Kidney (tissue), 14 donors: Measurements from ENCODE around the gene TOR1A. TPM values are rescaled to one million over a fixed set of nuclear protein-coding genes. Genes with fewer than 3 reads are reported as not detected.

Experiments used
- DNase-seq, 5 donors: peaks; one replicate each; pipeline ENCODE4 v3.0.0-alpha.2; 2013 to 2020
- FAIRE-seq: peaks from 2 replicates; lab custom pipeline; 2012; peaks lifted over from hg19 to GRCh38; lab: Jason Lieb, UNC
- H3K27ac ChIP-seq, 2 donors: one replicate each; pipeline ENCODE4 v1.7.0; 2013; ENCODE audit warnings: low read depth in 2 of 2, low read length in 2 of 2, inconsistent platforms in 1 of 2
- H3K27me3 ChIP-seq: one replicate; pipeline ENCODE4 v1.7.1; 2013; ENCODE audit warnings: low read length, inconsistent platforms; ENCODE audit not compliant: control insufficient read depth, insufficient read depth
- H3K36me3 ChIP-seq, 3 donors: one replicate each; pipeline versions ENCODE4 v1.7.0 to v1.7.1; 2013; ENCODE audit warnings: low read length in 3 of 3, control low read depth in 1 of 3, inconsistent platforms in 1 of 3; ENCODE audit not compliant: insufficient read depth in 3 of 3, control insufficient read depth in 2 of 3
- H3K4me1 ChIP-seq, 3 donors: one replicate each; pipeline versions ENCODE4 v1.7.0 to v1.7.1; 2013; ENCODE audit warnings: low read length in 3 of 3, inconsistent platforms in 1 of 3, low read depth in 1 of 3; ENCODE audit not compliant: control insufficient read depth in 2 of 3, insufficient read depth in 2 of 3
- H3K4me3 ChIP-seq, 3 donors: one replicate each; pipeline versions ENCODE4 v1.7.0 to v1.8.1; 2013; ENCODE audit warnings: low read length in 3 of 3, control low read depth in 1 of 3, inconsistent platforms in 1 of 3
- H3K9ac ChIP-seq, 3 donors: one replicate each; pipeline versions ENCODE4 v1.7.0 to v1.7.1; 2013; ENCODE audit warnings: low read length in 3 of 3, control low read depth in 1 of 3, inconsistent platforms in 1 of 3
- H3K9me3 ChIP-seq, 3 donors: one replicate each; pipeline versions ENCODE4 v1.7.0 to v1.7.1; 2013; ENCODE audit warnings: low read length in 3 of 3, control low read depth in 1 of 3, inconsistent platforms in 1 of 3; ENCODE audit not compliant: control insufficient read depth in 2 of 3, insufficient read depth in 1 of 3
- intact Hi-C: fragments of 100-400 bp; cut with DNase I; formaldehyde crosslinking; loops from one replicate; pipeline ENCODE4 v1.11.1; 2022
- polyA plus RNA-seq: library from polyadenylated mRNA; stranded (reverse); fragments of 350-450 nt; fragmentation: Illumina TruSeq; extraction: RNeasy Lipid Tissue Mini Kit (QIAGEN cat#74804); gene quantifications from one replicate; pipeline ENCODE4 v1.2.3, GENCODE V29; 2014; ENCODE audit warnings: low read depth, low replicate concordance; ENCODE audit not compliant: insufficient read depth
- total RNA-seq: library from RNA; stranded (reverse); fragmentation: NEBNext Ultra II Directional; extraction: Animal tissue kit (Norgen Biotek cat#: 25700); gene quantifications from one replicate; pipeline ENCODE4 v1.2.1, GENCODE V29; 2021
- TF ChIP-seq, protein P1 (sequence below): IDR thresholded peaks from 3 replicates; pipeline ENCODE4 v1.5.1; 2012; ENCODE audit warnings: mild to moderate bottlenecking, moderate library complexity, borderline replicate concordance; ENCODE audit not compliant: insufficient read depth; ENCODE audit errors: extremely low read depth
- donor health status: control.
- donor health status: control.
- donor health status: control.
- donor health status: control.
- donor health status: control.
- donor health status: DM: yes; HTN: yes; CAD: no.
- donor health status: Normal renal cell carcinoma (clear cell type).

Gene TOR1A
- total and polyA plus RNA-seq, 2 donors from 2014 or later: 24.6 to 29.2 TPM

DNA sequence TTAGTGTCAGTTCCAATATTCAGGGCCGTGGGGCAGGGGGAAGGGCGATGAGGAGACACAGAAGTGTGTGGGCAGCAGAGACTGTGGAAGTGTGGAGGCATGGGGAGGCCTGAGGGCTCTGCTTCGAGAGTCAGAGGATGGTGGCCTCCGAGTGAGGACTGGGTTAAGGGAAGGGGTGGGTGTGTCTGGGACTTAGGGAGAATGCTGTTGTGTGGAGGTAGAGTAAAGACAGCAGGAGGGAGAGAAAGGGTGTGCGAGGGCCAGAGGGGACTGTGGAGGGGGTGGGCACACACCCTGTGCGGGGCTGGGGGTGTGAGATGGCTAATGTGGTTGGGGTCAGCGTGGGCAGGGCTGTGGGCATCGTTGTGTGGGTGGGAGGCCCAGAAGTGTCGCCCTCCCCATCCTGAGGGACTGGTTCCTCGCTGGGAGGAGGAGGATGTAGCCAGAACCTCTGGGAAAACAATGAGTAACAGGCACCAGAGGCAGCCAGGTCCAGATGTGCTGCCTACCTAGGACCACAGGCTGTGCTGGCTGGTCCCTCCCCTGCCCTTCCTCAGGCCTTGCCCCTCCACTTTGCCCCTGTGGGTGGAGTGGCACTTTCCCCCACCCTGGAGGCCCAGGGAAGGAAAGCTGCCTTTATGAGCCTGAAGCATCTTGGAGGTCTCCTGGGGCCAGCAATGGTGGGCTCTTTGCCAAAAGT is 15.5 kb upstream of the TOR1A start:
- TF ChIP-seq, protein P1, sequence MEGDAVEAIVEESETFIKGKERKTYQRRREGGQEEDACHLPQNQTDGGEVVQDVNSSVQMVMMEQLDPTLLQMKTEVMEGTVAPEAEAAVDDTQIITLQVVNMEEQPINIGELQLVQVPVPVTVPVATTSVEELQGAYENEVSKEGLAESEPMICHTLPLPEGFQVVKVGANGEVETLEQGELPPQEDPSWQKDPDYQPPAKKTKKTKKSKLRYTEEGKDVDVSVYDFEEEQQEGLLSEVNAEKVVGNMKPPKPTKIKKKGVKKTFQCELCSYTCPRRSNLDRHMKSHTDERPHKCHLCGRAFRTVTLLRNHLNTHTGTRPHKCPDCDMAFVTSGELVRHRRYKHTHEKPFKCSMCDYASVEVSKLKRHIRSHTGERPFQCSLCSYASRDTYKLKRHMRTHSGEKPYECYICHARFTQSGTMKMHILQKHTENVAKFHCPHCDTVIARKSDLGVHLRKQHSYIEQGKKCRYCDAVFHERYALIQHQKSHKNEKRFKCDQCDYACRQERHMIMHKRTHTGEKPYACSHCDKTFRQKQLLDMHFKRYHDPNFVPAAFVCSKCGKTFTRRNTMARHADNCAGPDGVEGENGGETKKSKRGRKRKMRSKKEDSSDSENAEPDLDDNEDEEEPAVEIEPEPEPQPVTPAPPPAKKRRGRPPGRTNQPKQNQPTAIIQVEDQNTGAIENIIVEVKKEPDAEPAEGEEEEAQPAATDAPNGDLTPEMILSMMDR: no peak
- no peak overlapping the region for H3K4me3 ChIP-seq
- no peaks in the 10 kb centered on the region for H3K27me3 ChIP-seq
- FAIRE-seq (no peak), DNase-seq (no peak)
- H3K9me3 ChIP-seq: no peaks in the 10 kb centered on the region
- intact Hi-C loops: no loop called here
- peaks cover 0 to 4% (median 3%) of the 10 kb centered on the region in 3 donors for H3K4me1 ChIP-seq
- no peak overlapping the region for H3K27ac ChIP-seq
- H3K9ac ChIP-seq: no peak overlapping the region
- no peaks in the 10 kb centered on the region for H3K36me3 ChIP-seq

DNA sequence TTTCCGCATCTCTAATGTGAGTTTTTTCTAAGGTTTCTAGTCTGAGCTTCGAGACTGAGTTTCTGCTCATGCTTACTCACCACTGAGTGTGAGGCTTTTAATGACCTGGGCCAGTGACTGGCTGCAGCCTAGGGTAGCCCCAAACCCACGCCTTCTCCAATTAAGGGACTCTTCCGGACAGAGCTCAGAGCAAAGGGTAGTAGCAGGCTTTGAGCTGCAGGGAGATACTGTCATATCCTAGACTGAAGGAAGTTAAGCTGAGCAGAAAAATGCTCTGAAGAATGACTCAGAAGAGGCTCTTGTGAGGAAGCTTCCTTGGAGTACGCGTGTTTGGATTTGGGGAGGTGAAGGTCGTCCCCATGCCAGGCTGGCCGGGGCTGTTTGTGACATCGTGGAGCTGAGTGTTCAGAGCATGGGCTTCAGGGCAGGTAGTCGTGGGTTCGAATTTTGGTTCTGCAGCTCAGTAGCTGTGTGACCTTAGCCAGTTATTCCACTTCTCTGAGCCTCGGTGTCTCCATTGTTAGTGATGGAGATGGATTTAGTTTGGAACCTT is 14.8 kb upstream of the TOR1A start:
- Histone ChIP-seq H3K27ac (no peak overlapping the region), H3K36me3 (no peaks in the 10 kb centered on the region), H3K9ac (no peak overlapping the region), H3K27me3 (no peaks in the 10 kb centered on the region), H3K4me1 (peaks cover 0 to 8% (median 4%) of the 10 kb centered on the region in 3 donors), H3K9me3 (no peaks in the 10 kb centered on the region), H3K4me3 (no peak overlapping the region)
- intact Hi-C loops: no loop called here
- FAIRE-seq: no peak
- DNase-seq: no peak
- TF ChIP-seq, protein P1: no peak

DNA sequence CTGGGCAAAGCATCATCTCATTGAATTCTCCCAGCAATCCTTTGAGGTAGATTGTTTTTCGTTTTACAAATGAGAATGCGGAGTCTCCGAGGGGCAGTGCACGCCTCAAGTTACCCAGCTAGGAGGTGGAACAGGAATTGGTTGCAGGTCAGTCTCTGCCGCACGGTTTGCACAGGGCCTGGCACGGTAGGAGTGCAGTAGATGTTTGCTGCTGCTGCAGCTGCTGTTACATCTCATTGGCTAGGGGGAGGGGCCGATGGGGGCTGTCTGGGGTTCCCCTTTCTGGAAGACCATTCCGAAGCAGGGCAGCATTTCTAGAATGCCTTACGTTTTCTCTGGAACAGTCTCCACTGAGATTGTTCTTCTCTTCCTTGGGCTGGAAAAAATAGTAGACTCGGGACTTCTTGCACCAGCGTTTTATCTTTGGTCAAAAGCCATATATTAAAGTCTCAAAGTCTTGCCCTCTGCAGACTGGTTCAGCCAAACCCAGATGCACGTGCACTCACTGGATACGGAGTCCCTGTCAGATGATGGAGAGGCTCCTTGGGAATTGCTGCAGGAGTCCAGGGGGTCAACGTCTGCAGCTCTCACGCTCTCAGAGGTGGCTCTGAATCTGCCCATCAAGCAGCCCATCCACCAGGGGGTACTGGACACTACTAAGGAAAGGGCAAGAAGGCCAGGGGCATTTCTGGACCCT is 12.5 kb upstream of the TOR1A start:
- H3K4me1 ChIP-seq: peaks cover 0 to 9% (median 4%) of the 10 kb centered on the region in 3 donors
- peak in 3 of 5 donors; percentile 17 to 52 (median 24) for DNase-seq
- H3K4me3 ChIP-seq: peak overlapping the region; percentile 57 to 99 (median 76)
- H3K9ac ChIP-seq: peak overlapping the region; percentile 4 to 84 (median 15)
- TF ChIP-seq, protein P1: no peak
- no peaks in the 10 kb centered on the region for H3K9me3 ChIP-seq
- intact Hi-C loops: no loop called here
- H3K27ac ChIP-seq: no peak overlapping the region
- no peak for FAIRE-seq
- H3K27me3 ChIP-seq: no peaks in the 10 kb centered on the region
- H3K36me3 ChIP-seq: peaks cover 5 to 15% (median 6%) of the 10 kb centered on the region in 3 donors
